ENCODE measurements around the gene TGM5. TPM values are rescaled to one million over a fixed set of nuclear protein-coding genes. Genes with fewer than 3 reads are reported as not detected.
"Not testable (repeated sequence)": the region's sequence is repeated elsewhere in the genome, so short reads cannot be mapped to it uniquely, and the experiment has no call there.

TGM5 gene
- total RNA-seq, 1 experiment from 2014 or later = not detected

- H3K79me2 ChIP-seq (ENCODE audit: insufficient read depth, low read length); H3K4me3 ChIP-seq (replicated peaks in 1 of 2; ENCODE audit: low read depth in 1 of 2, low read length in 2 of 2); RAD21 ChIA-PET (ENCODE audit: low non-redundant PET in 1 of 2, low total read pairs in 2 of 2, uncharacterized antibody in 2 of 2, unreplicated experiment in 2 of 2); H3K9me2 ChIP-seq (ENCODE audit: insufficient read depth); POLR2A ChIA-PET; H3K9me3 ChIP-seq (ENCODE audit: control insufficient read depth in 1 of 2, insufficient read depth in 1 of 2, low read depth in 1 of 2, low read length in 2 of 2); H3K9ac ChIP-seq (ENCODE audit: low read length); H2AFZ ChIP-seq (ENCODE audit: low read depth, low read length, poor library complexity, severe bottlenecking); BruUV-seq (replicated peaks); DNase-seq (ENCODE audit: low read depth, low spot score); CTCF ChIA-PET; H3K36me3 ChIP-seq (ENCODE audit: control insufficient read depth in 1 of 2, insufficient read depth in 2 of 2, low read length in 2 of 2); ATAC-seq; H3K27me3 ChIP-seq (ENCODE audit: insufficient read depth, low read length); H3K4me1 ChIP-seq (ENCODE audit: control insufficient read depth in 1 of 2, insufficient read depth in 2 of 2, low read length in 2 of 2); H3K27ac ChIP-seq (ENCODE audit: low read depth, low read length); H4K20me1 ChIP-seq (ENCODE audit: insufficient read depth); H3K4me2 ChIP-seq (ENCODE audit: low read length): not testable (repeated sequence)
- intact Hi-C loops (cut with micrococcal nuclease) = loop anchor here (10.0 kb wide), 3 partner anchors 365 to 585 kb away; partner anchors contain the start of genes CDAN1 and TTBK2
Measured at GRCh38 chr15:43289656-43290055, 22.9 kb upstream of the TGM5 start.

- Histone ChIP-seq H3K9ac (ENCODE audit: low read length) (no peak overlapping the region), H3K79me2 (ENCODE audit: insufficient read depth, low read length) (no peaks in the 10 kb centered on the region), H3K9me2 (ENCODE audit: insufficient read depth) (no peaks in the 10 kb centered on the region), H3K9me3 (ENCODE audit: control insufficient read depth in 1 of 2, insufficient read depth in 1 of 2, low read depth in 1 of 2, low read length in 2 of 2) (no peaks in the 10 kb centered on the region), H3K36me3 (ENCODE audit: control insufficient read depth in 1 of 2, insufficient read depth in 2 of 2, low read length in 2 of 2) (no peaks in the 10 kb centered on the region), H3K27me3 (ENCODE audit: insufficient read depth, low read length) (peaks cover 9% of the 10 kb centered on the region; the same call in 1 of the 2 replicates), H3K4me1 (ENCODE audit: control insufficient read depth in 1 of 2, insufficient read depth in 2 of 2, low read length in 2 of 2) (no peaks in the 10 kb centered on the region), H2AFZ (ENCODE audit: low read depth, low read length, poor library complexity, severe bottlenecking) (no peak overlapping the region), H3K27ac (ENCODE audit: low read depth, low read length) (no peak overlapping the region), H3K4me2 (ENCODE audit: low read length) (no peak overlapping the region), H3K4me3 (replicated peaks in 1 of 2; ENCODE audit: low read depth in 1 of 2, low read length in 2 of 2) (no peak overlapping the region), H4K20me1 (ENCODE audit: insufficient read depth) (no peaks in the 10 kb centered on the region)
- DNase-seq (ENCODE audit: low read depth, low spot score) = no peak
- ATAC-seq = no peak
- ChIA-PET POLR2A (no interaction called here), CTCF (interaction anchor here (1.6 kb wide), 1 partner anchor 8 kb away, joined by 5 read pairs; no protein-coding TSS in a partner anchor), RAD21 (ENCODE audit: low non-redundant PET in 1 of 2, low total read pairs in 2 of 2, uncharacterized antibody in 2 of 2, unreplicated experiment in 2 of 2) (no interaction called here)
- intact Hi-C loops (cut with micrococcal nuclease) = loop anchor here (10.0 kb wide), 3 partner anchors 362 to 582 kb away; partner anchors contain the start of genes CDAN1 and TTBK2
- TF ChIP-seq CBX3 (IDR thresholded peaks at IDR 0.05; ENCODE audit: low read depth) (no peak), POLR2AphosphoS5 (IDR thresholded peaks at IDR 0.05; ENCODE audit: low read depth, low read length) (no peak), MAX (IDR thresholded peaks at IDR 0.05) (no peak), EGR1 (IDR thresholded peaks at IDR 0.05; ENCODE audit: low read depth) (no peak), SRF (IDR thresholded peaks at IDR 0.05; ENCODE audit: low read depth) (no peak), JUND (IDR thresholded peaks at IDR 0.05) (no peak), ZNF274 (IDR thresholded peaks at IDR 0.05; ENCODE audit: low read depth, low read length) (no peak), ZBTB33 (IDR thresholded peaks at IDR 0.05; ENCODE audit: extremely low read depth, insufficient replicate concordance, low read length) (no peak), CTCF (IDR thresholded peaks at IDR 0.05 in 2 of 3, conservative IDR thresholded peaks at IDR 0.05 in 1 of 3; ENCODE audit: borderline replicate concordance in 1 of 3, insufficient read depth in 1 of 3, low read depth in 2 of 3, low read length in 2 of 3) (no peak), FOSL1 (IDR thresholded peaks at IDR 0.05; ENCODE audit: low read depth) (no peak), TCF7L2 (IDR thresholded peaks at IDR 0.05; ENCODE audit: borderline replicate concordance, extremely low read depth, insufficient read depth, insufficient read length) (no peak), EZH2 (IDR thresholded peaks at IDR 0.05) (no peak), REST (IDR thresholded peaks at IDR 0.05; ENCODE audit: low read depth) (no peak)
- BruUV-seq (replicated peaks) = no TSS peak
Measured at GRCh38 chr15:43287254-43287653, 20.5 kb upstream of the TGM5 start.
